Stimulated activated CD8-positive, alpha-beta memory T cell treated with anti-CD3 and anti-CD28 coated beads, Interleukin-2, amount 100 ng/mL, for 1 hour (primary cell): ENCODE results near the gene PMAIP1.
"Not testable (repeated sequence)": the region's sequence is repeated elsewhere in the genome, so short reads cannot be mapped to it uniquely, and the experiment has no call there.

Experiments used
- DNase-seq, 2 donors: peaks; one replicate each; pipeline ENCODE4 v3.0.0-alpha.2; 2020; ENCODE audit warnings: low read depth in 2 of 2

PMAIP1 gene

GRCh38 chr18:59899298-59900221 is at the start of gene PMAIP1:
Gene PMAIP1, plus strand, starts transcription at chr18:59899996. Its CDS starts 182 bp downstream, at chr18:59900178.
- DNase-seq: peak; percentile 70 to 76

- no peak for DNase-seq
Observed at GRCh38 chr18:59851784-59852399, 47.9 kb upstream of the PMAIP1 start.

- no peak for DNase-seq
Observed at GRCh38 chr18:59852548-59852947, 47.2 kb upstream of the PMAIP1 start.

- DNase-seq: no peak
Observed at GRCh38 chr18:59853380-59853779, 46.4 kb upstream of the PMAIP1 start.

GRCh38 chr18:59853988-59854387 is 45.8 kb upstream of the PMAIP1 start:
- not testable (repeated sequence) for DNase-seq

GRCh38 chr18:59861009-59861408 is 38.8 kb upstream of the PMAIP1 start:
- no peak for DNase-seq

- DNase-seq: no peak
Observed at GRCh38 chr18:59861963-59862819, 37.6 kb upstream of the PMAIP1 start.

GRCh38 chr18:59865241-59865986 is 34.4 kb upstream of the PMAIP1 start:
- DNase-seq: no peak

- no peak for DNase-seq
Observed at GRCh38 chr18:59866551-59867269, 33.1 kb upstream of the PMAIP1 start.

GRCh38 chr18:59867337-59868104 is 32.3 kb upstream of the PMAIP1 start:
- no peak for DNase-seq

GRCh38 chr18:59870623-59871130 is 29.1 kb upstream of the PMAIP1 start:
- DNase-seq: no peak

GRCh38 chr18:59871711-59872362 is 28.0 kb upstream of the PMAIP1 start:
- DNase-seq: no peak

GRCh38 chr18:59873641-59874040 is 26.2 kb upstream of the PMAIP1 start:
- no peak for DNase-seq

- no peak for DNase-seq
Observed at GRCh38 chr18:59874166-59874565, 25.6 kb upstream of the PMAIP1 start.

- no peak for DNase-seq
Observed at GRCh38 chr18:59876310-59876626, 23.5 kb upstream of the PMAIP1 start.

GRCh38 chr18:59877361-59877760 is 22.4 kb upstream of the PMAIP1 start:
- DNase-seq: no peak

GRCh38 chr18:59878644-59879043 is 21.2 kb upstream of the PMAIP1 start:
- no peak for DNase-seq

GRCh38 chr18:59881728-59882656 is 17.8 kb upstream of the PMAIP1 start:
- DNase-seq: no peak
